ENCODE measurements around the gene TIGD4. TPM values are rescaled to one million over a fixed set of nuclear protein-coding genes. Genes with fewer than 3 reads are reported as not detected.

TIGD4 gene
- total and polyA plus RNA-seq, 2 of the 13 experiments (the other 11 are each of a cell fraction or from before 2014, with no cell fraction given): 0.15 to 0.62 TPM

- TF ChIP-seq, protein P1, sequence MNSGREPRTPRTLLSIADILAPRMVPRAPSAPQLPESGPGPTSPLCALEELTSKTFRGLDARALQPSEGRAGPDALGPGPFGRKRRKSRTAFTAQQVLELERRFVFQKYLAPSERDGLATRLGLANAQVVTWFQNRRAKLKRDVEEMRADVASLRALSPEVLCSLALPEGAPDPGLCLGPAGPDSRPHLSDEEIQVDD (CRISPR knock-in tag; IDR thresholded peaks at IDR 0.05; ENCODE audit: borderline replicate concordance): peak; percentile 23; the same call in 1 of the 2 replicates
- TF ChIP-seq KLF12 (CRISPR knock-in tag; IDR thresholded peaks at IDR 0.05; ENCODE audit: borderline replicate concordance) (no peak), TARDBP (CRISPR knock-in tag; IDR thresholded peaks at IDR 0.05) (no peak), HDAC1 (CRISPR knock-in tag; IDR thresholded peaks at IDR 0.05) (peak; percentile 7; the same call in 1 of the 2 replicates), SIN3B (IDR thresholded peaks at IDR 0.05; ENCODE audit: low read length) (no peak), KDM5B (CRISPR knock-in tag; IDR thresholded peaks at IDR 0.05; ENCODE audit: borderline replicate concordance) (0 out of 2 replicates have a peak, but pooled peaks have one; percentile 0), ATF6 (CRISPR knock-in tag; conservative IDR thresholded peaks at IDR 0.05) (0 out of 2 replicates have a peak, but pooled peaks have one; percentile 1)
These were observed 793 bp upstream of the TIGD4 start (continued) for GRCh38 chr4:152780267-152780778.

DNA sequence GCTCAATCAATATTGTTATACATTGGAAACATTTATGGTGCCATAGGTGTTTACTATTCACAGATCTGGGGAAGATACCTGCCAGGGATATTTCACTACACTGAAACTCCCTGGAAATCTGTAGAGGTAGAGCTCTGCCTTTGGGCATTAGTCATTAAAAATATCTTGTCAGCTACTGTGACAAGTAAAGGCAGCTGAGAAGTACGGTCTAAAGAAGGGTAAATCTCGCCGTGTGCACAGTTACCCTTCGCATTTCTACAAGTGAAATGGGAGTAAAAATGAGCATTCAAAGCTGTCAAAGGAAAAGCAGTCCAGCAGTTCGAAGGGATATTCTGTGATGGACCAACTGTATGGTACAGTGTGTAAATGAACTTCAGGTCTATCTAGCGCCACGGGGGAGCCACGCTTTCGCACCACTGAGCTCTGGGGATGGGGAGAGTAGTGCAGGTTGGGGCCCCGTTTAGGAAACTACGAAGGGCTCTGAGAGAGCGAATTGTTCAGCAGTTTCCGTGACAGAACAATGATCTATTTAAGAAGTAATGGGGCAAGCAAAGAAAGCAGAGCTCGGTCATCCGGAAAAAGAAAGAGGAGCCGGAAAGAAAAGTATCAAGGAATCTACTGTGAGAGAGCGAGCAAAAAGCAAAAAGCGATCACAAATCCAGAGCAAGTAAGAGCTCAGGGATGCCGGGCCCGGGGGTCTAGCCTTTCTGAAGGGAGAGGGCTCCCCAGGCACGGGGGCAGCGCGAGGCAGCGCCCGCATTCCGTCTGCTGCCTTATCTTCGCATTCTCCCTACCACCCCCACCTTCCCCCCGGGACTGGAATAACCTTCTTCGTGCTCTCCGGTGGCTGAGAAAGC, 646 bp downstream of the TIGD4 start:
- Histone ChIP-seq H3K9ac (ENCODE audit: insufficient read depth, low read depth, low read length) (peak overlapping the region; percentile 82), H3K9me3 (ENCODE audit: low read length) (no peaks in the 10 kb centered on the region), H2AFZ (ENCODE audit: low read length) (peak overlapping the region; percentile 79), H4K20me1 (ENCODE audit: insufficient read depth, low read length) (no peaks in the 10 kb centered on the region), H3K4me3 (replicated peaks in 1 of 3; ENCODE audit: insufficient read depth in 1 of 3, low read depth in 2 of 3, low read length in 3 of 3) (peak overlapping the region; percentile 64 to 85 (median 65)), H3K27ac (ENCODE audit: extremely low read length, insufficient read depth, low read length) (peak overlapping the region; percentile 75), H3K36me3 (replicated peaks in 1 of 2; ENCODE audit: control insufficient read depth in 1 of 2, insufficient read depth in 2 of 2, low read length in 2 of 2) (no peaks in the 10 kb centered on the region), H3K79me2 (ENCODE audit: insufficient read depth, low read length) (peaks cover 34% of the 10 kb centered on the region), H3K4me2 (ENCODE audit: low read depth, low read length) (peak overlapping the region; percentile 86), H3K4me1 (ENCODE audit: insufficient read depth, low read length) (peaks cover 36% of the 10 kb centered on the region), H3K27me3 (ENCODE audit: control insufficient read depth in 1 of 2, insufficient read depth in 2 of 2, low read length in 2 of 2) (no peaks in the 10 kb centered on the region; a peak in 1 of 5 replicates)
- BruUV-seq (replicated peaks): TSS peak; percentile 77
- intact Hi-C loops (cut with micrococcal nuclease; ENCODE audit: unreplicated experiment) (loop anchor here (5.0 to 10.0 kb wide), 2 partner anchors 176 to 348 kb away; no protein-coding TSS in a partner anchor), in situ Hi-C loops (cut with HindIII; ENCODE audit: extremely low pct_ligation_motif_present, low pct_unique_long_range_greater_than_20kb) (no loop called here)
- no peak for FAIRE-seq
- peak; percentile 64 for ATAC-seq
- peak; percentile 3 for DNase-seq (ENCODE audit: low spot score)
- WGBS (ENCODE audit: low lambda C conversion rate): 2% methylated on average over 29 of the region's 30 CpGs
- ChIA-PET CTCF (ENCODE audit: low intra/inter-chr PET ratio, low total read pairs) (no interaction called here), POLR2A (interaction anchor here (1.5 kb wide), 1 partner anchor 9 kb away, joined by 5 read pairs; no protein-coding TSS in a partner anchor)
- TF ChIP-seq, protein P2, sequence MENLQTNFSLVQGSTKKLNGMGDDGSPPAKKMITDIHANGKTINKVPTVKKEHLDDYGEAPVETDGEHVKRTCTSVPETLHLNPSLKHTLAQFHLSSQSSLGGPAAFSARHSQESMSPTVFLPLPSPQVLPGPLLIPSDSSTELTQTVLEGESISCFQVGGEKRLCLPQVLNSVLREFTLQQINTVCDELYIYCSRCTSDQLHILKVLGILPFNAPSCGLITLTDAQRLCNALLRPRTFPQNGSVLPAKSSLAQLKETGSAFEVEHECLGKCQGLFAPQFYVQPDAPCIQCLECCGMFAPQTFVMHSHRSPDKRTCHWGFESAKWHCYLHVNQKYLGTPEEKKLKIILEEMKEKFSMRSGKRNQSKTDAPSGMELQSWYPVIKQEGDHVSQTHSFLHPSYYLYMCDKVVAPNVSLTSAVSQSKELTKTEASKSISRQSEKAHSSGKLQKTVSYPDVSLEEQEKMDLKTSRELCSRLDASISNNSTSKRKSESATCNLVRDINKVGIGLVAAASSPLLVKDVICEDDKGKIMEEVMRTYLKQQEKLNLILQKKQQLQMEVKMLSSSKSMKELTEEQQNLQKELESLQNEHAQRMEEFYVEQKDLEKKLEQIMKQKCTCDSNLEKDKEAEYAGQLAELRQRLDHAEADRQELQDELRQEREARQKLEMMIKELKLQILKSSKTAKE (CRISPR knock-in tag; IDR thresholded peaks at IDR 0.05; ENCODE audit: borderline replicate concordance): no peak
- TF ChIP-seq BCL6 (CRISPR knock-in tag; IDR thresholded peaks at IDR 0.05): no peak
- TF ChIP-seq ZNF512B (CRISPR knock-in tag; IDR thresholded peaks at IDR 0.05; ENCODE audit: borderline replicate concordance): 0 out of 2 replicates have a peak, but pooled peaks have one; percentile 70
- TF ChIP-seq ZNF616 (CRISPR knock-in tag; IDR thresholded peaks at IDR 0.05; ENCODE audit: low read depth): 0 out of 2 replicates have a peak, but pooled peaks have one; percentile 19
- no peak for TF ChIP-seq FOXO1 (CRISPR knock-in tag; IDR thresholded peaks at IDR 0.05)
- 0 out of 2 replicates have a peak, but pooled peaks have one; percentile 33 for TF ChIP-seq NKX3-1 (CRISPR knock-in tag; IDR thresholded peaks at IDR 0.05)
